ENCODE measurements around the gene PANK4.

PANK4 gene

DNA sequence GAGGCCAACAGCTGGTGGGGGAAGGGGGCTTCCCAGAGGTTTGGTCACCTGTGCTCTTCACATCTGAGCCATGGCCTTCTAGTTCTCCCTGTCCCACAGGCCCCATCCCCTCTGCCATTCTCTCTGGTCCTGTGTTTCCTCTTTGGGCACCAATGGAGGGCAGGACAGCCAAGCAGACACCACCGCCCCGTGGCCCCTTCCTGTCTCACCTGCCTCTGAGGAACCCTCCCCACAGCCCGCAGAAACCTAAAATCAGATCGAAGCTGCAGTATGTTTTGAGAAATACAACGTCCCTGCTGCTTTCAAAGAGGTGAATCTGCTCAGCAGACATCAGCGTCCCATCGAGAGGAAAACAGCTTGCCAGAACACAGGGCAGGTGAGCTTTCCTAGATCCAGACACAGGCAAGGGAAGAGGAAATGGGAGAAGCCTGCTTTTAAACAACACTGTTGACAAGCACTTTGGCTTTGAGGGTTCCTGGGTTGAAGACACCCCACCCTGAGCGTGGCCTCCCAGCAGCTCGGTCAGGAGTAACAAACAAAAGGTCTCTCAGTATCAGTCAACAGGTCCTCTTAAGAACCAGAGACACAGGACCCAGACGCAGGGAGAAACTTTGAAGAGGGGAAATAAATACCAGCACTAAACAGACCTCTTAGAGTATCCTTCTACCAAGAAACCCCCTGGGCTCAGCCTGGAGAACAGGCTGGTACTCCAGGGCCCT, 2.3 kb downstream of the PANK4 start:
- ChIA-PET CTCF (interaction anchor here (1.0 to 3.5 kb wide), 4 partner anchors 8 to 90 kb away, joined by 3 to 23 read pairs (median 4); no protein-coding TSS in a partner anchor), POLR2A (interaction anchor here (0.8 kb wide), 1 partner anchor 126 kb away, joined by 3 read pairs; no protein-coding TSS in a partner anchor)
- H3K27ac ChIP-seq (ENCODE audit: insufficient read depth in 1 of 2, low read depth in 1 of 2, low read length in 2 of 2, poor library complexity in 1 of 2, severe bottlenecking in 2 of 2): no peak overlapping the region
- H3K9me3 ChIP-seq (ENCODE audit: control extremely low read depth in 1 of 5, control insufficient read depth in 4 of 5, insufficient read depth in 2 of 5, low read depth in 1 of 5, low read length in 4 of 5): no peaks in the 10 kb centered on the region
- H3K4me3 ChIP-seq (ENCODE audit: control insufficient read depth in 1 of 7, extremely low read depth in 1 of 7, insufficient read depth in 4 of 7, low read depth in 2 of 7, low read length in 6 of 7): no peak overlapping the region
- peaks cover 6 to 39% (median 30%) of the 10 kb centered on the region in 4 experiments for H3K4me1 ChIP-seq (ENCODE audit: control extremely low read depth in 1 of 4, control insufficient read depth in 4 of 4, insufficient read depth in 4 of 4, low read length in 3 of 4)
- H3K36me3 ChIP-seq (ENCODE audit: control insufficient read depth in 4 of 4, insufficient read depth in 4 of 4, low read length in 3 of 4): peaks cover 0 to 41% (median 18%) of the 10 kb centered on the region in 4 experiments
- 80% methylated on average over 5 of the region's 10 CpGs for WGBS (ENCODE audit: insufficient coverage)
- DNase-seq: no peak
- H3K27me3 ChIP-seq (replicated peaks in 2 of 5; ENCODE audit: control insufficient read depth in 4 of 5, insufficient read depth in 5 of 5, low read length in 4 of 5): peaks cover 0 to 21% (median 7%) of the 10 kb centered on the region in 5 experiments

DNA sequence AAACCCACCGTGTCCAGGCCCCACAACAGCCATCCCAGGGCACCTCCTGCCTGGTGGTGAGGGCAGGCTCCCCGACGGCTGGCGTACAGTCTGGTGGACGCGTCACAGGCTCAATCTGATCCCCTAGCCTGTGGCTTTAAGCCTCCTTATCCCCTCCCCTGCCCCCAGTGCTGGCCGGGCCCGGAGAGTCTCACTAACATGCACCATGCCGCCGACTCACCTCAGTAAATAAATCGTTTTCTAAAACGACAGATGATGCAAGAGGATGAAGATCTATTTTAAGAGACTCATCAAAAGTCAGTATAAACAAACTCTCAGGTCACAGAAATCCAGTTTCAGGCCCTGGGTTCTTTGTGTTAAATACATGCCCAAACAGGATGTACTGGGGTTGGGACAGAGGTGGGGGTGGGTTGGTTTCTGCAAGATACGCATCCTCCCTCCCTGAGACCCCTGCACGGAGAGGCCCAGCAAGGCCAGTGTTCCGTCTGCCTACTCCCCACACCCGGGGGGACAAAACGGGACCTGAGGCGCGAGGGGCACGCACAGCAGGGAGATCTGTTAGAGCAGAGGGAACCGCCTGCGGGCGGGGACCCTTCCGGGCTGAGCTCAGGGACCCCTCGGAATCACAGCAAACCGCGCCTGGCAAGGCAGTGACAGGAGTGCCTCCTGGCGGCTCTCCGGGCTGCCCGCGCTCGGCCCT, 3.1 kb downstream of the PANK4 start:
- WGBS (ENCODE audit: insufficient coverage): 86% methylated on average over 23 of the region's 32 CpGs
- ChIA-PET CTCF (no interaction called here), POLR2A (interaction anchor here (0.8 kb wide), 1 partner anchor 126 kb away, joined by 3 read pairs; no protein-coding TSS in a partner anchor)
- DNase-seq: no peak
- Histone ChIP-seq H3K9me3 (ENCODE audit: control extremely low read depth in 1 of 5, control insufficient read depth in 4 of 5, insufficient read depth in 2 of 5, low read depth in 1 of 5, low read length in 4 of 5) (no peaks in the 10 kb centered on the region), H3K27me3 (replicated peaks in 2 of 5; ENCODE audit: control insufficient read depth in 4 of 5, insufficient read depth in 5 of 5, low read length in 4 of 5) (peaks cover 0 to 14% (median 4%) of the 10 kb centered on the region in 5 experiments), H3K36me3 (ENCODE audit: control insufficient read depth in 4 of 4, insufficient read depth in 4 of 4, low read length in 3 of 4) (peaks cover 0 to 49% (median 25%) of the 10 kb centered on the region in 4 experiments), H3K4me3 (ENCODE audit: control insufficient read depth in 1 of 7, extremely low read depth in 1 of 7, insufficient read depth in 4 of 7, low read depth in 2 of 7, low read length in 6 of 7) (no peak overlapping the region), H3K27ac (ENCODE audit: insufficient read depth in 1 of 2, low read depth in 1 of 2, low read length in 2 of 2, poor library complexity in 1 of 2, severe bottlenecking in 2 of 2) (no peak overlapping the region), H3K4me1 (ENCODE audit: control extremely low read depth in 1 of 4, control insufficient read depth in 4 of 4, insufficient read depth in 4 of 4, low read length in 3 of 4) (peaks cover 6 to 33% (median 25%) of the 10 kb centered on the region in 4 experiments)

DNA sequence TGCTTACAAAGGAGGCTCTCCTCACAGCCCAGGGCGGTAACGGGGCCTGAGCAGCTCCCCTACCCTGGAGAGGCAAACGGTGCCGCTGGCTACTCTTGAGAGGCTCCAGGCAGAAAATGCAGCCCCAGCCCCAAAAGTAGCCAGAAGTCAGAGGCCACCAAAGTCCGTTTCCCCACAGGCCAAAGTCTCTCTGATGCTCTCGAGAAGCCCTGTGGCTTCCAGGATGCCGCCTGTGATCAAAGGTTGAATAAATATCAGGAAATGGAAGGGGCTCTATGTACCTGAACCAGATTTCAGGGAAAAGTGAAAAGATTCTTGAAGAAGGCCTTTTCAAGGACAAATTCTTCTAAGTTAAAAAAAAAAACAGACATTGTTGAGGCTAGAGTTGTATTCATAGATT, 4.2 kb downstream of the PANK4 start:
- DNase-seq: no peak
- Histone ChIP-seq H3K27ac (ENCODE audit: insufficient read depth in 1 of 2, low read depth in 1 of 2, low read length in 2 of 2, poor library complexity in 1 of 2, severe bottlenecking in 2 of 2) (no peak overlapping the region), H3K9me3 (ENCODE audit: control extremely low read depth in 1 of 5, control insufficient read depth in 4 of 5, insufficient read depth in 2 of 5, low read depth in 1 of 5, low read length in 4 of 5) (no peaks in the 10 kb centered on the region), H3K4me1 (ENCODE audit: control extremely low read depth in 1 of 4, control insufficient read depth in 4 of 4, insufficient read depth in 4 of 4, low read length in 3 of 4) (peaks cover 6 to 31% (median 24%) of the 10 kb centered on the region in 4 experiments), H3K4me3 (ENCODE audit: control insufficient read depth in 1 of 7, extremely low read depth in 1 of 7, insufficient read depth in 4 of 7, low read depth in 2 of 7, low read length in 6 of 7) (no peak overlapping the region), H3K27me3 (replicated peaks in 2 of 5; ENCODE audit: control insufficient read depth in 4 of 5, insufficient read depth in 5 of 5, low read length in 4 of 5) (peaks cover 0 to 4% (median 0%) of the 10 kb centered on the region in 5 experiments), H3K36me3 (ENCODE audit: control insufficient read depth in 4 of 4, insufficient read depth in 4 of 4, low read length in 3 of 4) (peaks cover 0 to 60% (median 36%) of the 10 kb centered on the region in 4 experiments)
- WGBS (ENCODE audit: insufficient coverage): 100% methylated on average over 5 of the region's 7 CpGs
- POLR2A ChIA-PET: no interaction called here
- CTCF ChIA-PET: no interaction called here

DNA sequence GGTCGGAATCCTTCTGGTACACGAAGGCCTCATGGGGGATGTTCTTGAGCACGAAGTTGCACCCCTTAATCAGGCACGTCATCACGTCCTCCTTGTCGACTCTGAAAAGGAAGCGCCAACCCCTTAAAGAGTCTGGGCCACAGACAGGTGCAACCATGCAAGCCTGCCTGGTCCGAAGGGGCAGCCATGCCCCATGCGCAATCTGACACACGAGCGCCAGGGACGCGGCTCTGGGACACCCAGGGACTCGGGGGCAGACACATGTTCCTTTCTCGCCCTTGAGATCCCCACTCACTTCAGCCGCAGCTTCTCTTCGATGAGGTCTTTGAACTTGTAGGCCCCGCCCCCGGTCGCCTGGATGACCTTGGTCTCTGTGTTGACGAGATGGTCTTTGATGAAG, 5.6 kb downstream of the PANK4 start:
- no peaks in the 10 kb centered on the region for H3K27me3 ChIP-seq (replicated peaks in 2 of 5; ENCODE audit: control insufficient read depth in 4 of 5, insufficient read depth in 5 of 5, low read length in 4 of 5)
- no peak overlapping the region for H3K4me3 ChIP-seq (ENCODE audit: control insufficient read depth in 1 of 7, extremely low read depth in 1 of 7, insufficient read depth in 4 of 7, low read depth in 2 of 7, low read length in 6 of 7)
- ChIA-PET POLR2A (no interaction called here), CTCF (no interaction called here)
- 98% methylated on average over 16 of the region's 21 CpGs for WGBS (ENCODE audit: insufficient coverage)
- H3K4me1 ChIP-seq (ENCODE audit: control extremely low read depth in 1 of 4, control insufficient read depth in 4 of 4, insufficient read depth in 4 of 4, low read length in 3 of 4): peaks cover 6 to 24% (median 18%) of the 10 kb centered on the region in 4 experiments
- H3K27ac ChIP-seq (ENCODE audit: insufficient read depth in 1 of 2, low read depth in 1 of 2, low read length in 2 of 2, poor library complexity in 1 of 2, severe bottlenecking in 2 of 2): no peak overlapping the region
- peaks cover 0 to 74% (median 46%) of the 10 kb centered on the region in 4 experiments for H3K36me3 ChIP-seq (ENCODE audit: control insufficient read depth in 4 of 4, insufficient read depth in 4 of 4, low read length in 3 of 4)
- DNase-seq: no peak
- no peaks in the 10 kb centered on the region for H3K9me3 ChIP-seq (ENCODE audit: control extremely low read depth in 1 of 5, control insufficient read depth in 4 of 5, insufficient read depth in 2 of 5, low read depth in 1 of 5, low read length in 4 of 5)

DNA sequence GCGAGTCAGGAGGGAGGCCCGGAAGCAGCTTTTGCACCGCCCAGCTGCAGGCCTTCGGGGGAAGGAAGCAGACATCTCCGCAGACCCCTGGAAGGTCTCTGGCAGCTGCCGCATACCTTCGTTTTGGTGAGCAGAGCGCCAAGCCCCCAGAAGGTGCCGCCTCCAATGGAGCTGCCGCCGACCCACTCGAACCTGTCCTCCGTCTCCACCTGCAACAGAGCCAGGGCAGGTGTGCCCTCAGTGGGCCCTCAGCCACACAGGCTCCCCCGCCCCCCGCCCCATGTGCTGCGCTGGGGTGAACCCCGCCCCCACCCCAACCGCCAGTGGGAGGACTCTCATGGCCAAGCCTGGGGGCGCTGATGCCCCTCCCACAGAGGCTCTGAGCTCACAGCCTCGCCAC, 6.2 kb downstream of the PANK4 start:
- peaks cover 0 to 79% (median 51%) of the 10 kb centered on the region in 4 experiments for H3K36me3 ChIP-seq (ENCODE audit: control insufficient read depth in 4 of 4, insufficient read depth in 4 of 4, low read length in 3 of 4)
- H3K4me3 ChIP-seq (ENCODE audit: control insufficient read depth in 1 of 7, extremely low read depth in 1 of 7, insufficient read depth in 4 of 7, low read depth in 2 of 7, low read length in 6 of 7): no peak overlapping the region
- peaks cover 6 to 18% (median 12%) of the 10 kb centered on the region in 4 experiments for H3K4me1 ChIP-seq (ENCODE audit: control extremely low read depth in 1 of 4, control insufficient read depth in 4 of 4, insufficient read depth in 4 of 4, low read length in 3 of 4)
- WGBS (ENCODE audit: insufficient coverage): 98% methylated on average over 14 of the region's 20 CpGs
- CTCF ChIA-PET: no interaction called here
- POLR2A ChIA-PET: no interaction called here
- no peak overlapping the region for H3K27ac ChIP-seq (ENCODE audit: insufficient read depth in 1 of 2, low read depth in 1 of 2, low read length in 2 of 2, poor library complexity in 1 of 2, severe bottlenecking in 2 of 2)
- H3K27me3 ChIP-seq (replicated peaks in 2 of 5; ENCODE audit: control insufficient read depth in 4 of 5, insufficient read depth in 5 of 5, low read length in 4 of 5): no peaks in the 10 kb centered on the region
- no peak for DNase-seq
- no peaks in the 10 kb centered on the region for H3K9me3 ChIP-seq (ENCODE audit: control extremely low read depth in 1 of 5, control insufficient read depth in 4 of 5, insufficient read depth in 2 of 5, low read depth in 1 of 5, low read length in 4 of 5)

DNA sequence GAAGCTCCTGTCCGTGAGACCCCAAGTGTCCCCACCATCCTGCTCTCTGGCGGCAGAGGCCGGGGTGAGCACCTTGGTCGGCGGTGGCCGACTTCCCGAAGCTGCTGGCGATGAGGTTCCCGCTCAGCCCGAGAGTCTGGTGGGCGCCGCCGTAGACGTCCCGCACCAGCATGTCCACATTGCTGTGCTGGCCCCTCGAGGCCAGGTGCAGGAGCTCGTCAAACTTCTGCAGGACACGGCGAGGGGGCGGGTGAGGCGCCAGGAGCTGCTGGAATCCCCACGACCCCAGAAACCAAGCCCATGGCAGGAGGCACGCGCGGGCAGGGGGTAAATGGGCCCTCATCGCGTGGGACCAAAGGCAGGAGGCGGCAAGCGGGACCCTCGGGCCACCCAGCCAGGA, 6.7 kb downstream of the PANK4 start:
- no peak for DNase-seq
- WGBS (ENCODE audit: insufficient coverage): 95% methylated on average over 29 of the region's 30 CpGs
- H3K36me3 ChIP-seq (ENCODE audit: control insufficient read depth in 4 of 4, insufficient read depth in 4 of 4, low read length in 3 of 4): peaks cover 0 to 82% (median 55%) of the 10 kb centered on the region in 4 experiments
- H3K9me3 ChIP-seq (ENCODE audit: control extremely low read depth in 1 of 5, control insufficient read depth in 4 of 5, insufficient read depth in 2 of 5, low read depth in 1 of 5, low read length in 4 of 5): no peaks in the 10 kb centered on the region
- peaks cover 2 to 13% (median 9%) of the 10 kb centered on the region in 4 experiments for H3K4me1 ChIP-seq (ENCODE audit: control extremely low read depth in 1 of 4, control insufficient read depth in 4 of 4, insufficient read depth in 4 of 4, low read length in 3 of 4)
- CTCF ChIA-PET: interaction anchor here (1.5 kb wide), 1 partner anchor 28 kb away, joined by 5 read pairs; no protein-coding TSS in a partner anchor
- H3K27ac ChIP-seq (ENCODE audit: insufficient read depth in 1 of 2, low read depth in 1 of 2, low read length in 2 of 2, poor library complexity in 1 of 2, severe bottlenecking in 2 of 2): no peak overlapping the region
- POLR2A ChIA-PET: no interaction called here
- H3K27me3 ChIP-seq (replicated peaks in 2 of 5; ENCODE audit: control insufficient read depth in 4 of 5, insufficient read depth in 5 of 5, low read length in 4 of 5): no peaks in the 10 kb centered on the region
- no peak overlapping the region for H3K4me3 ChIP-seq (ENCODE audit: control insufficient read depth in 1 of 7, extremely low read depth in 1 of 7, insufficient read depth in 4 of 7, low read depth in 2 of 7, low read length in 6 of 7)
